GM18520 (cell line): ENCODE measurements around the gene SNRPA.

ENCODE experiments used
- ATAC-seq: cut with Tn5 transposase; IDR thresholded peaks from one replicate; pipeline ENCODE4 v1.9.1; 2021; ENCODE audit not compliant: unreplicated experiment

SNRPA gene

GRCh38 chr19:40750874-40751537 lies at the start of gene SNRPA:
Gene SNRPA (plus strand): TSS chr19:40751203. CDS start chr19:40751409, 206 bp downstream.
- ATAC-seq = peak; percentile 38

GRCh38 chr19:40701758-40702157 lies 49.2 kb upstream of the SNRPA start:
- ATAC-seq = no peak

GRCh38 chr19:40702337-40703012 lies 48.5 kb upstream of the SNRPA start:
- ATAC-seq = no peak

- ATAC-seq = no peak
Measured at GRCh38 chr19:40703029-40703755, 47.8 kb upstream of the SNRPA start.

- no peak for ATAC-seq
Measured at GRCh38 chr19:40704491-40705361, 46.3 kb upstream of the SNRPA start.

- no peak for ATAC-seq
Measured at GRCh38 chr19:40705362-40705651, 45.7 kb upstream of the SNRPA start.

- no peak for ATAC-seq
Measured at GRCh38 chr19:40705950-40706619, 44.9 kb upstream of the SNRPA start.

- no peak for ATAC-seq
Measured at GRCh38 chr19:40707615-40708014, 43.4 kb upstream of the SNRPA start.

GRCh38 chr19:40709817-40710216 lies 41.2 kb upstream of the SNRPA start:
- ATAC-seq = no peak

GRCh38 chr19:40713939-40714338 lies 37.1 kb upstream of the SNRPA start:
- no peak for ATAC-seq

GRCh38 chr19:40714441-40715299 lies 36.3 kb upstream of the SNRPA start:
- ATAC-seq = peak; percentile 41

- ATAC-seq = no peak
Measured at GRCh38 chr19:40716031-40716481, 34.9 kb upstream of the SNRPA start.

- peak; percentile 68 for ATAC-seq
Measured at GRCh38 chr19:40716482-40717324, 34.3 kb upstream of the SNRPA start, which contains the start of the genes COQ8B and ITPKC. Gene COQ8B (minus strand): TSS chr19:40716886. CDS start chr19:40714632, 2,254 bp downstream. Gene ITPKC (plus strand): TSS chr19:40717112. CDS start chr19:40717136, 24 bp downstream.

- no peak for ATAC-seq
Measured at GRCh38 chr19:40717325-40717879, 33.6 kb upstream of the SNRPA start.

- no peak for ATAC-seq
Measured at GRCh38 chr19:40717880-40718773, 32.9 kb upstream of the SNRPA start.

GRCh38 chr19:40718774-40719391 lies 32.1 kb upstream of the SNRPA start:
- ATAC-seq = no peak

GRCh38 chr19:40719414-40719894 lies 31.5 kb upstream of the SNRPA start:
- ATAC-seq = no peak
